ENCODE measurements around the gene EXOSC10.
"Not testable (repeated sequence)": the region's sequence is repeated elsewhere in the genome, so short reads cannot be mapped to it uniquely, and the experiment has no call there.

Gene EXOSC10

DNA sequence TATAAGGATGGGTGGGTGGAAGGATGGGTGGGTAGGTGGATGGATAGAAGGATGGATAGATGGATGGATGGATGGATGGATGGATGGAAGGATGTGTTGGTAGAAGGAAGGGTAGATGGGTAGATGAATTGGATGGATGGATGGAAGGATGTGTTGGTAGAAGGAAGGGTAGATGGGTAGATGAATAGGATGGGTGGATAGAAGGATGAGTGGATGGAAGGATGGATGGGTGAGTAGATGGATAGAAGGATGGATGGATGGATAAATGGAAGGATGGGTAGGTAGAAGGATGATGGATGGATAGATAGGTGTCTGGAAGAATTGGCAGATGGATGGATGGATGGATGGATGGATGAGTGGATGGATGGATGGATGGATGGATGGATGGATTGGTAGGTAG lies 58.6 kb downstream of the EXOSC10 start:
- DNase-seq: no peak

DNA sequence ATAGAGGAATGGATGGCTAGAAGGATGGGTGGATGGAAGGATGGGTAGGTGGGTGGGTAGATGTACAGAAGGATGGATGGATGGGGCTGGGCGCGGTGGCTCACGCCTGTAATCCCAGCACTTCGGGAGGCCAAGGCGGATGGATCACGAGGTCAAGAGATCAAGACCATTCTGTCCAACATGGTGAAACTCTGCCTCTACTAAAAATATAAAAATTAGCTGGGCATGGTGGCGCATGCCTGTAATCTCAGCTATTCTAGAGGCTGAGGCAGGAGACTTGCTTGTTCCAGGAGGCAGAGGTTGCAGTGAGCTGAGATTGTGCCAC lies 59.6 kb downstream of the EXOSC10 start:
- DNase-seq: not testable (repeated sequence)

DNA sequence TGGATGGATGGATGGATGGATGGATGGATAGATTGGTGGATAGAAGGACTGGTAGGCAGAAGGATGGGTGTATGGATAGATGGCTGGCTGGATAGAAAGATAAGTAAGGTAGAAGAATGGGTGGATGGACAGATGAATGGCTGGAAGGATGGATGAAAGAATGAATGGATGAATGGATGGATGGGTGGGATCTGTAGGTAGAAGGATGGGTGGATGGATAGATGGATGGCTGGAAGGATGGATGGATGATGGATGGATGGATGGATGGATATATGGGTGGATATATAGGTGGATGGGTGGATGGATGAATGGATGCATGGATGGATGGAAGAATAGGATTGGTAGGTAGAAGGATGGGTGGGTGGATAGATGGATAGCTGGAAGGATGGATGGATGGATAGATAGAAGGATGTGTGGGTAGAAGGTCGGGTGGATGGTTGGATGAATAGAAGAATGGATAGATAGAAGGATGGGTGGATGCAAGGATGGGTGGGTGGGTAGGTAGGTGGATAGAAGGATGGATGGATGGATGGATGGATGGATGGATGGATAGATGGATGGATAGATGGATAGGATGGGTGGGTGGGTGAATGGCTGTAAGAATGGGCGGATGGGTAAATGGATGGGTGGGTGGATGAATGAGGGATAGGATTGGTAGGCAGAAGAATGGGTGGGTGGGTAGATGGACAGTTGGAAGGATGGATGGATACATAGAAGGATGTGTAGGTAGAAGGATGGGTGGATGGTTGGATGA lies 60.1 kb downstream of the EXOSC10 start:
- no peak for DNase-seq

- peak; percentile 88 for DNase-seq
Measured at GRCh38 chr1:11037740-11038182, 61.9 kb downstream of the EXOSC10 start.

- DNase-seq: not testable (repeated sequence)
Measured at GRCh38 chr1:11037019-11037739, 62.5 kb downstream of the EXOSC10 start.

- DNase-seq: no peak
Measured at GRCh38 chr1:11031624-11032262, 67.9 kb downstream of the EXOSC10 start.

DNA sequence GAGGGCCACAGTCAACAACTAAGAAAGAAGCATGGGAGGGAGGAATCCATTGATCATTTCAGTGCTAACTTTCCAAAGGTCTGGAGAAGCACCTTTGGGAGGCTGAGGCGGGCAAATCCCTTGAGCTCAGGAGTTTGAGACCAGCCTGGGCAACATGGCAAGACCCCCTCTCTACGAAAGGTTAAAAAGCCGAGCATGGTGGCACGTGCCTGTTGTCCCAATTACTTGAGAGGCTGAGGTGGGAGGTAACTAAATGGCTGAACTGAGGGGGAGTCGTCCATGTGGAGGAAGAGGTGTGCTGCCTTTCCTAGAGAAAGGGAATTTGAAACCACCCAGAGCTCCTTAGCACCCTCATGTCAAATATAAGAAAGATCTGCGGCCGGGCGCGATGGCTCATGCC lies 68.8 kb downstream of the EXOSC10 start:
- no peak for DNase-seq

DNA sequence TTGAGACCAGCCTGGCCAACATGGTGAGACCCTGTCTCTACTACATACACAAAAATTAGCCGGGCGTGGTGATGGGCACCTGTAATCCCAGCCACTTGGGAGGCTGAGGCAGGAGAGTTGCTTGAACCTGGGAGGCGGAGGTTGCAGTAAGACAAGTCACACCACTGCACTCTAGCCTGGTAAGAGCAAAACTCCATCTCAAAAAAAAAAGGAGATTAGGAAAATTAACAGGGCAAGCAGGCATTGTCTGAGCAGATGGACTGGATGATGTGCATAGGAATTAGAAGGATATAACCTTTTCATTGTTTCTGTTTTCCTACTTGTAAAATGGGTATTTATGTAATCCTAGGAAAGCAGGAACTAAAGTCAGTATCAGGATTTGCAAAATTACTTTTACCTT lies 71.7 kb downstream of the EXOSC10 start:
- DNase-seq: no peak

DNA sequence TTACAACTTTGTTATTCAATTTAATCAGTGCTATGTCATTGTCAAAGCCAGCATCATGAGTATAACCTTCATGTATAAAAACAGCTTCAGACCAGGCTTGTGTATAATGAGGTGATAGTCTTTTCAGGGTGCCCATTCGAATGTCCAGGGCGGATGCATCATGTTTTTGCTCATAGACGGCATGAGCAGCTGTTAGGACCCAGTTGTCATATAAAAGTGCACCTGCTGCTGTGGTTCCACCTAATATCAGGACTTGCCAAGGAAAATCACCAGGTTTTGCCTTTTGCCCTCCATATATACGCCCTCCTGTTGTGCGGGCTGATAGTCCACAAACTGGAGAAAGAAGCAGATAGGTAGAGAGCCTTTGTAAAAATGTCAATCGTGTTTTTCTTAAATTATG lies 72.4 kb downstream of the EXOSC10 start:
- no peak for DNase-seq

- no peak for DNase-seq
Measured at GRCh38 chr1:11026903-11027302, 72.8 kb downstream of the EXOSC10 start.

DNA sequence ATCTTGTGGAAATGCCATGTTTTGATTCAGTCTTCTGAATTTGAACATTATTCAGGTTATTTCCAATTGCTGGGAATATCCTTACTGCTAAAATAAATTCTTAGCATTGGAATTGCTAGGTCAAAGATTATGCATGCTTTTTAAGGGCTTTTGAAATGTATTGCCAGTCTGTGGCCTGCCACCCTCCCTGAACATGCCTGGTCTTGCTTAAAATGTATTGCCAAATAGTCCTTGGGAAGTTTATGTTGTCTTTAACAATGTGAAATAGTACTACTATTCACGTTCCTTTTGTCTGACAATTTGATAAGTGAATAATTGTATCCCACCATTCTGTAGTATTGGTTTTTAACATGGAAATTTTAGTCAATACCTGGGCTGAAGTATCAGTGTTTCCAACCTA lies 73.6 kb downstream of the EXOSC10 start:
- no peak for DNase-seq

- no peak for DNase-seq
Measured at GRCh38 chr1:11025618-11026017, 74.1 kb downstream of the EXOSC10 start.

DNA sequence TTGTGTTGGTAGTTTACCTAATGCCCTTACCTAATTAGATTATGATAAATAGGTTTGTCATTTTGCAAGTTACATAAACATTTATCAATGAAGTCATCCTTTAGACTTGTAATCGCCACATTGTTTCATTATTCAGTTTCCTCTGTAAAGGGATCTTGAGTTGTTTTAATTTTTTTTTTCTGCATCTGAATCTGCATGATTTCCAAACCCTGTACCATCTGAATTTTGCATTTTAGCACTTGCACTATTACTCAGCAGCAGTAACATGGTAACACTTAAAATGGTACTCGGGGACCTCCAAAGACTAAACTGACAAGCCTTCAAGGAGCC lies 74.8 kb downstream of the EXOSC10 start:
- no peak for DNase-seq

GRCh38 chr1:11024154-11024873 lies 75.4 kb downstream of the EXOSC10 start:
- DNase-seq: no peak

- no peak for DNase-seq
Measured at GRCh38 chr1:11023201-11023600, 76.5 kb downstream of the EXOSC10 start.

- no peak for DNase-seq
Measured at GRCh38 chr1:11019971-11020370, 79.7 kb downstream of the EXOSC10 start.

DNA sequence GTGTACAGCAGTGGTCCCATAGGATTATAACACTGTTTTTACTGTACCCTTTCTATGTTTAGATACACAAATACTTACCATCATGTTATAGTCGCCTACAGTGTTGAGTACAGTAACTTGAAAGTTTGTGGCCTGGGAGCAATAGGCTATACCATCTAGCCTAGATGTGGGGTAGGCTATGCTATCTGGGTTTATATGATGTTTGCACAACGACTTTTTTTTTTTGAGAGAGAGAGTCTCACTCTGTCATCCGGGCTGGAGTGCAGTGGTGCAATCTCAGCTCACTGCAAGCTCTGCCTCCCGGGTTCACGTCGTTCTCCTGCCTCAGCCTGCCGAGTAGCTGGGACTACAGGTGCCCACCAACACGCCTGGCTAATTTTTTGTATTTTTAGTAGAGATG lies 80.3 kb downstream of the EXOSC10 start:
- not testable (repeated sequence) for DNase-seq

Measured in left hindlimb (tissue), 1 donor.